Panc1 (cell line): ENCODE measurements around the gene TSPAN31.

ENCODE experiments used
- CTCF ChIP-seq: fragments of 450-650 bp; IDR thresholded peaks from 2 replicates; pipeline ENCODE4 v1.5.1; 2017; ENCODE audit warnings: mild to moderate bottlenecking
- REST ChIP-seq, 2 experiments: IDR thresholded peaks; 2 replicates each; pipeline ENCODE4 v1.6.1; 2011 to 2012; ENCODE audit warnings: low read depth in 2 of 2, control low read depth in 1 of 2, low read length in 1 of 2, mild to moderate bottlenecking in 1 of 2, moderate library complexity in 1 of 2; ENCODE audit not compliant: insufficient read depth in 1 of 2
- TCF7L2 ChIP-seq: IDR thresholded peaks from 2 replicates; pipeline ENCODE4 v1.6.1; 2011; ENCODE audit warnings: mild to moderate bottlenecking, low read depth, low read length, inconsistent platforms

- TF ChIP-seq CTCF (no peak), REST (IDR thresholded peaks at IDR 0.05; ENCODE audit: insufficient read depth in 1 of 2, low read depth in 2 of 2, low read length in 1 of 2) (no peak), TCF7L2 (no peak)
Observed at GRCh38 chr12:57775044-57775443, 30.2 kb downstream of the TSPAN31 start.
